ENCODE data around the gene DDX1.
A peak's percentile ranks its signal among the peaks of the same experiment; 100 is the strongest.

DNA sequence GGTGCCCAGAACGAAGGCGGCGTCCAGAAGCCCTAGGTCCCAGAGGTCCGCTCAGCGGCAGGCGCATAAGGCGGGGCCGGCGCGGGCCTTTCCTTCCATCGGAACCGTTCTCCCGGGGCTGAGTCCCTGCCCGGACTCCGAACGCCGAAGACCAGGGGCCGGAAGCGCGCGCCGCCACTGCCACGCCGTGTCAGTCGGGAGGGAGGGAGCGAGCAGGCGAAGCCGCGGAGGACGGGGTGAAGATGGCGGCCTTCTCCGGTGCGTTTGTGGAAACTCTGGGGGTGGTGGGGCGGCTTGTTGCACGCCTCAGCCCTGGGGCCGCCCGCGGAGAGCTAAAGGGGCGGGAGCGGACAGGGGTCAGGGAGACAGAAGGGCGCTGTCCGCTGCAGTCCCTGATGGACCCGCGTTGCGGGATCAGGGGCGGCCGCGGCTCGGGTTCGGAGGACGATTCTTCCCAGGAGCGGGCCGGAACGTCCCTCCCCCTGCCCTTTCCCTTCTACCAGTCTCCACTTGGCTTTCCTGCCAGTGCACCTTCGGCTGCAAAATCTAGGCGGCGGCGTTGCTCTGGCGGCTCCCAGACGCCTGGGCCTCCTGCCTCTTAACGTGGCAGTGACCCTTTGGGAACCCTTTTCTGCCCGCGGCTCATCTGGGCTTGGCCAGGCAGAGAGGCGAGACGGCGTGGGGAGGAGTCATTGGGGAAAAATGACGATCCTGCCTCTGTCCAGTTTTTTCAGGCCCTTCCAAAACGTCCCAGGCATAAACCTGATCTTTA lies at the start of gene DDX1:
- TF ChIP-seq POLR2AphosphoS5 (IDR thresholded peaks at IDR 0.05; ENCODE audit: low read depth, low read length): peak; percentile 96
- TF ChIP-seq TAF1 (IDR thresholded peaks at IDR 0.05; ENCODE audit: borderline replicate concordance, insufficient read depth, low read length): peak; percentile 97
- TF ChIP-seq, protein P1, sequence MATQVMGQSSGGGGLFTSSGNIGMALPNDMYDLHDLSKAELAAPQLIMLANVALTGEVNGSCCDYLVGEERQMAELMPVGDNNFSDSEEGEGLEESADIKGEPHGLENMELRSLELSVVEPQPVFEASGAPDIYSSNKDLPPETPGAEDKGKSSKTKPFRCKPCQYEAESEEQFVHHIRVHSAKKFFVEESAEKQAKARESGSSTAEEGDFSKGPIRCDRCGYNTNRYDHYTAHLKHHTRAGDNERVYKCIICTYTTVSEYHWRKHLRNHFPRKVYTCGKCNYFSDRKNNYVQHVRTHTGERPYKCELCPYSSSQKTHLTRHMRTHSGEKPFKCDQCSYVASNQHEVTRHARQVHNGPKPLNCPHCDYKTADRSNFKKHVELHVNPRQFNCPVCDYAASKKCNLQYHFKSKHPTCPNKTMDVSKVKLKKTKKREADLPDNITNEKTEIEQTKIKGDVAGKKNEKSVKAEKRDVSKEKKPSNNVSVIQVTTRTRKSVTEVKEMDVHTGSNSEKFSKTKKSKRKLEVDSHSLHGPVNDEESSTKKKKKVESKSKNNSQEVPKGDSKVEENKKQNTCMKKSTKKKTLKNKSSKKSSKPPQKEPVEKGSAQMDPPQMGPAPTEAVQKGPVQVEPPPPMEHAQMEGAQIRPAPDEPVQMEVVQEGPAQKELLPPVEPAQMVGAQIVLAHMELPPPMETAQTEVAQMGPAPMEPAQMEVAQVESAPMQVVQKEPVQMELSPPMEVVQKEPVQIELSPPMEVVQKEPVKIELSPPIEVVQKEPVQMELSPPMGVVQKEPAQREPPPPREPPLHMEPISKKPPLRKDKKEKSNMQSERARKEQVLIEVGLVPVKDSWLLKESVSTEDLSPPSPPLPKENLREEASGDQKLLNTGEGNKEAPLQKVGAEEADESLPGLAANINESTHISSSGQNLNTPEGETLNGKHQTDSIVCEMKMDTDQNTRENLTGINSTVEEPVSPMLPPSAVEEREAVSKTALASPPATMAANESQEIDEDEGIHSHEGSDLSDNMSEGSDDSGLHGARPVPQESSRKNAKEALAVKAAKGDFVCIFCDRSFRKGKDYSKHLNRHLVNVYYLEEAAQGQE (IDR thresholded peaks at IDR 0.05; ENCODE audit: insufficient read depth in 1 of 2, low read depth in 2 of 2, low read length in 2 of 2): peak in 1 of 2 experiments; percentile 70; a peak in 2 of 4 replicates
- TF ChIP-seq SIN3A (IDR thresholded peaks at IDR 0.05; ENCODE audit: borderline replicate concordance, insufficient read depth, low read length): peak; percentile 69; the same call in 1 of the 2 replicates

Data from PFSK-1 (cell line).